Spleen (tissue), 11 donors: ENCODE measurements around the gene TXLNA. TPM values are rescaled to one million over a fixed set of nuclear protein-coding genes. Genes with fewer than 3 reads are reported as not detected.

ENCODE experiments used
- DNase-seq: peaks from one replicate; pipeline ENCODE4 v3.0.0-alpha.2; 2020
- H3K27ac ChIP-seq, 8 donors: fragments of 200-600 bp; sonication (generic) in 7 of 8; 1 replicate in 4 of 8; 2 replicates in 4 of 8; pipeline versions ENCODE4 v1.5.0 to v1.8.0; 2016 to 2021; ENCODE audit warnings: inconsistent platforms in 4 of 8, mild to moderate bottlenecking in 4 of 8, moderate library complexity in 1 of 8
- H3K27me3 ChIP-seq, 7 donors: fragments of 200-600 bp; sonication (generic) in 6 of 7; replicated peaks in 1 of 7; 1 replicate in 4 of 7; 2 replicates in 3 of 7; pipeline versions ENCODE4 v1.5.0 to v1.8.0; 2016 to 2021; ENCODE audit warnings: inconsistent platforms in 3 of 7, mild to moderate bottlenecking in 1 of 7
- H3K36me3 ChIP-seq, 6 donors: fragments of 200-600 bp; sonication (generic) in 5 of 6; 1 replicate in 4 of 6; 2 replicates in 2 of 6; pipeline versions ENCODE4 v1.5.0 to v1.8.0; 2016 to 2021; ENCODE audit warnings: inconsistent platforms in 2 of 6
- H3K4me1 ChIP-seq, 6 donors: fragments of 200-600 bp; sonication (generic) in 5 of 6; 1 replicate in 3 of 6; 2 replicates in 3 of 6; pipeline versions ENCODE4 v1.5.0 to v1.8.0; 2016 to 2021; ENCODE audit warnings: inconsistent platforms in 3 of 6
- H3K4me3 ChIP-seq, 8 donors: fragments of 200-600 bp; sonication (generic) in 7 of 8; 1 replicate in 4 of 8; 2 replicates in 4 of 8; pipeline versions ENCODE4 v1.5.0 to v1.8.0; 2016 to 2021; ENCODE audit warnings: inconsistent platforms in 4 of 8, mild to moderate bottlenecking in 4 of 8, moderate library complexity in 2 of 8
- H3K9me3 ChIP-seq, 8 donors: fragments of 200-600 bp; sonication (generic) in 7 of 8; 1 replicate in 4 of 8; 2 replicates in 4 of 8; pipeline versions ENCODE4 v1.5.0 to v1.8.0; 2016 to 2021; ENCODE audit warnings: inconsistent platforms in 4 of 8
- POLR2A ChIP-seq, 3 donors: fragments of 450-650 bp; IDR thresholded peaks; one replicate each; pipeline ENCODE4 v1.5.1; 2017; ENCODE audit warnings: antibody characterized with exemption in 3 of 3, mild to moderate bottlenecking in 1 of 3
- POLR2AphosphoS5 ChIP-seq, 3 donors: sonication (generic); formaldehyde crosslinking; IDR thresholded peaks; one replicate each; pipeline ENCODE4 v1.5.1; 2017; ENCODE audit warnings: antibody characterized with exemption in 3 of 3
- WGBS, 5 donors: extraction: QIAGEN DNeasy Blood & Tissue Kit in 3 of 5; methylation state at CpG; one replicate each; pipeline versions ENCODE4 v1.1.5 to v1.1.7; 2013 to 2018; 5-methylcytosine and 5-hydroxymethylcytosine counted together
- intact Hi-C: fragments of 100-400 bp; cut with DNase I; formaldehyde crosslinking; loops from one replicate; pipeline ENCODE4 v1.15.0; 2023; ENCODE audit warnings: low total_unique reads
- polyA plus RNA-seq, 3 donors: library from polyadenylated mRNA; stranded (reverse); fragments of 200-250 nt; gene quantifications; one replicate each; pipeline ENCODE4 v1.2.1, GENCODE V29; 2013
- total RNA-seq, 7 donors: library from RNA; depleted of rRNA in 3 of 7; stranded (reverse); fragments of >200 nt in 3 of 7; fragmentation: NEBNext Ultra II Directional in 4 of 7; extraction: Animal tissue kit (Norgen Biotek cat#: 25700) in 4 of 7; gene quantifications; one replicate each; pipeline versions ENCODE4 v1.1.0 to v1.2.1, GENCODE V29; 2016 to 2021
- TF ChIP-seq, protein P1 (sequence below), 11 experiments: fragments of 200-600 bp in 7 of 11; fragments of 450-650 bp in 4 of 11; sonication (generic) in 4 of 11; IDR thresholded peaks in 8 of 11; conservative IDR thresholded peaks in 3 of 11; 1 replicate in 7 of 11; 2 replicates in 4 of 11; pipeline versions ENCODE4 v1.4.0 to v1.8.0; 2016 to 2021; ENCODE audit warnings: antibody characterized with exemption in 11 of 11, inconsistent platforms in 4 of 11, mild to moderate bottlenecking in 1 of 11
- donor health status: healthy with polysubstance abuse.
- donor health status: DM: no; HTN: no; CAD: no; lungs with moderate emphysema.
- donor health status: DM: no; HTN: no; CAD: no.
- donor health status: Bipolar disorder and iron deficiency.
- donor health status: healthy.
- donor health status: DM: no; HTN: no; CAD: no.
- donor health status: DM: yes; HTN: yes; CAD: no.

Gene TXLNA
- total and polyA plus RNA-seq, 10 donors, result 8.7 to 49.3 (median 41.3) TPM

DNA sequence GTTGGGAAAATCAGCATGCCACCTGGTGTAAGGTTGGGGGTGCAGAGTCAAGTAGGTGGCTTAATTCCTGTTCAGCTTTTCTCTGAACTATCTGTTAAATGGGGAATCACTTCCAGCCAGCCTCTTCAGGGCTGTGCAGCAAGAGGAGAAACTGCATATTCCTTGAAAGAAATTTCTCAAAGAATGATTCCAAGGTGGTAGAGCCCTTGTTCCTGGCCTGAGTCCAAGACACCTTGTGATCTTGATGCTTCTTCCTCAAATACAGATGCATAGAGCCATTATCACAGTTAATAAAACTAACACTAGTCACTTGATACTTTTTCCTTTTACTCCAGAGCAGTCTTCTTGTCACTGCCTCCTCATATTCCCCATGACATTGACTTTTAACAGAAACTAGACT, 5.2 kb downstream of the TXLNA start:
- peaks cover 19 to 67% (median 56%) of the 10 kb centered on the region in 6 donors for H3K4me1 ChIP-seq
- H3K4me3 ChIP-seq, result no peak overlapping the region
- intact Hi-C loops, result no loop called here
- DNase-seq, result no peak
- H3K27ac ChIP-seq, result no peak overlapping the region
- H3K27me3 ChIP-seq, result no peaks in the 10 kb centered on the region
- no peaks in the 10 kb centered on the region for H3K9me3 ChIP-seq
- H3K36me3 ChIP-seq, result peaks cover 0 to 87% (median 71%) of the 10 kb centered on the region in 6 donors
- TF ChIP-seq, protein P1, sequence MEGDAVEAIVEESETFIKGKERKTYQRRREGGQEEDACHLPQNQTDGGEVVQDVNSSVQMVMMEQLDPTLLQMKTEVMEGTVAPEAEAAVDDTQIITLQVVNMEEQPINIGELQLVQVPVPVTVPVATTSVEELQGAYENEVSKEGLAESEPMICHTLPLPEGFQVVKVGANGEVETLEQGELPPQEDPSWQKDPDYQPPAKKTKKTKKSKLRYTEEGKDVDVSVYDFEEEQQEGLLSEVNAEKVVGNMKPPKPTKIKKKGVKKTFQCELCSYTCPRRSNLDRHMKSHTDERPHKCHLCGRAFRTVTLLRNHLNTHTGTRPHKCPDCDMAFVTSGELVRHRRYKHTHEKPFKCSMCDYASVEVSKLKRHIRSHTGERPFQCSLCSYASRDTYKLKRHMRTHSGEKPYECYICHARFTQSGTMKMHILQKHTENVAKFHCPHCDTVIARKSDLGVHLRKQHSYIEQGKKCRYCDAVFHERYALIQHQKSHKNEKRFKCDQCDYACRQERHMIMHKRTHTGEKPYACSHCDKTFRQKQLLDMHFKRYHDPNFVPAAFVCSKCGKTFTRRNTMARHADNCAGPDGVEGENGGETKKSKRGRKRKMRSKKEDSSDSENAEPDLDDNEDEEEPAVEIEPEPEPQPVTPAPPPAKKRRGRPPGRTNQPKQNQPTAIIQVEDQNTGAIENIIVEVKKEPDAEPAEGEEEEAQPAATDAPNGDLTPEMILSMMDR (IDR thresholded peaks at IDR 0.05 in 8 of 11, conservative IDR thresholded peaks at IDR 0.05 in 3 of 11), result no peak
- TF ChIP-seq POLR2AphosphoS5 (IDR thresholded peaks at IDR 0.05) (no peak), POLR2A (IDR thresholded peaks at IDR 0.05) (no peak)

DNA sequence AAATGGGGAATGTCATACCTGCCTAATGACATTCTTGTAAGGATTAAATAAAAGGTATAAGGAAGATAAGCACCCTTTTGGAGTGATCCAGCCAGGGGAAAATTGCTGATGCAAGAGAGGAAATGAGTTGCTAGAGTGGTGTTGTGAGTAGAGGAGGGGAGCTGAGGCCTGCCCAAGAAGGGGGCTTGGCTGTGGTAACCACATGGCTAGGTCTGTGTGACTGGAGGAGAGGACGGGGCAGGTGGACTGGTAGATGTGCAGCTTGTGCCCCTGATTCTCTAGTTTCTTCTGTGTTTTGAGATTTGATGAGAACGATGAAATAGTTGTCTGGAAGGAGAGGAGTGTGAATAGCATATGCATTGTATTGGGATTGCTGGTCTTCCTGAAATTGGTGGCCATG, 6.6 kb downstream of the TXLNA start:
- no peaks in the 10 kb centered on the region for H3K27me3 ChIP-seq
- H3K4me3 ChIP-seq, result no peak overlapping the region
- DNase-seq, result no peak
- intact Hi-C loops, result no loop called here
- peaks cover 14 to 55% (median 46%) of the 10 kb centered on the region in 6 donors for H3K4me1 ChIP-seq
- H3K9me3 ChIP-seq, result no peaks in the 10 kb centered on the region
- H3K27ac ChIP-seq, result no peak overlapping the region
- H3K36me3 ChIP-seq, result peaks cover 4 to 100% (median 85%) of the 10 kb centered on the region in 6 donors
- TF ChIP-seq POLR2AphosphoS5 (IDR thresholded peaks at IDR 0.05) (no peak), POLR2A (IDR thresholded peaks at IDR 0.05) (no peak)
- TF ChIP-seq, protein P1 (IDR thresholded peaks at IDR 0.05 in 8 of 11, conservative IDR thresholded peaks at IDR 0.05 in 3 of 11), result no peak
- WGBS, 5 donors, result 85 to 97% (median 87%) methylated on average over 2 of the region's 2 CpGs

DNA sequence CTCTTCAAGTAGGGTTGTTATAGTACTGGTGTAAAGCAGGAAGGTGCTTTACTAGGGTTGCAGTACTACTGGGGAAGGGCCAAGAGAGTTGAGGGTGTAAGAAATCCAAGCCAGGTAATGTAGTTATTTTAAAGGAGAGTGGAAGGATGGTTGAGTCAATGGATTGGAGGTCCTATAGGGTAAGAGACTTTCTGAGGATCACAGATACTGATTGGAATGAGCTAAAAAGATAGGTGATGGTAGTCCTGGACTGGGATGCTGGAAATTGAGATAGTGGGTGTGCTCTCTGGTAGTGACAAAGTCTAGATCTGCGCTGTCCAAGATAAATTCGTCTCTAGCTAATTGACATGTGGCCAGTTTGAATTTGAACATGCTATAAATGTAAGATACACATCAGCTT, 7.0 kb downstream of the TXLNA start:
- TF ChIP-seq, protein P1 (IDR thresholded peaks at IDR 0.05 in 8 of 11, conservative IDR thresholded peaks at IDR 0.05 in 3 of 11), result no peak
- TF ChIP-seq POLR2AphosphoS5 (IDR thresholded peaks at IDR 0.05) (no peak), POLR2A (IDR thresholded peaks at IDR 0.05) (no peak)
- WGBS, 5 donors, result 91 to 97% (median 95%) methylated on average over 2 of the region's 2 CpGs
- intact Hi-C loops, result no loop called here
- Histone ChIP-seq H3K27ac (no peak overlapping the region), H3K9me3 (no peaks in the 10 kb centered on the region), H3K36me3 (peaks cover 4 to 100% (median 87%) of the 10 kb centered on the region in 6 donors), H3K27me3 (no peaks in the 10 kb centered on the region), H3K4me3 (no peak overlapping the region), H3K4me1 (peaks cover 11 to 51% (median 42%) of the 10 kb centered on the region in 6 donors)
- no peak for DNase-seq

DNA sequence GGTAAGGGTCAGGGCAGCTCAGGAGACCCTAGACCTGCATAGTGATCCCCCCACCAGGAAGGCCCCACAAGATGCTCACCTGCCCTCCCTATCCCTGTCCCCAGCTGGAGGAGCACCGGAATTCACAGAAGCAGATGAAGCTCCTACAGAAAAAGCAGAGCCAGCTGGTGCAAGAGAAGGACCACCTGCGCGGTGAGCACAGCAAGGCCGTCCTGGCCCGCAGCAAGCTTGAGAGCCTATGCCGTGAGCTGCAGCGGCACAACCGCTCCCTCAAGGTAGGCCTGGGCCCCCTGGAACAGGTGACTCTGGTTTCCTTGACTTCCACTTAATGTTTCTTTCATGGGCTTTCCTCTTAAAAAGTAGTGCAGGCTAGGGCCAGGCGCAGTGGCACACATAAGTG, 8.4 kb downstream of the TXLNA start:
- Histone ChIP-seq H3K27ac (no peak overlapping the region), H3K4me1 (peaks cover 4 to 37% (median 29%) of the 10 kb centered on the region in 6 donors), H3K4me3 (no peak overlapping the region), H3K36me3 (peaks cover 4 to 100% (median 92%) of the 10 kb centered on the region in 6 donors), H3K27me3 (no peaks in the 10 kb centered on the region), H3K9me3 (no peaks in the 10 kb centered on the region)
- 97 to 99% (median 98%) methylated on average over 8 to 9 of the region's 9 CpGs for WGBS, 5 donors
- intact Hi-C loops, result no loop called here
- DNase-seq, result no peak
- TF ChIP-seq POLR2A (IDR thresholded peaks at IDR 0.05) (no peak), POLR2AphosphoS5 (IDR thresholded peaks at IDR 0.05) (peak in 1 of 3 donors; percentile 32)
